Measurements from ENCODE around the gene CYGB.
"Not testable (repeated sequence)": the region's sequence is repeated elsewhere in the genome, so short reads cannot be mapped to it uniquely, and the experiment has no call there.

Gene CYGB

DNA sequence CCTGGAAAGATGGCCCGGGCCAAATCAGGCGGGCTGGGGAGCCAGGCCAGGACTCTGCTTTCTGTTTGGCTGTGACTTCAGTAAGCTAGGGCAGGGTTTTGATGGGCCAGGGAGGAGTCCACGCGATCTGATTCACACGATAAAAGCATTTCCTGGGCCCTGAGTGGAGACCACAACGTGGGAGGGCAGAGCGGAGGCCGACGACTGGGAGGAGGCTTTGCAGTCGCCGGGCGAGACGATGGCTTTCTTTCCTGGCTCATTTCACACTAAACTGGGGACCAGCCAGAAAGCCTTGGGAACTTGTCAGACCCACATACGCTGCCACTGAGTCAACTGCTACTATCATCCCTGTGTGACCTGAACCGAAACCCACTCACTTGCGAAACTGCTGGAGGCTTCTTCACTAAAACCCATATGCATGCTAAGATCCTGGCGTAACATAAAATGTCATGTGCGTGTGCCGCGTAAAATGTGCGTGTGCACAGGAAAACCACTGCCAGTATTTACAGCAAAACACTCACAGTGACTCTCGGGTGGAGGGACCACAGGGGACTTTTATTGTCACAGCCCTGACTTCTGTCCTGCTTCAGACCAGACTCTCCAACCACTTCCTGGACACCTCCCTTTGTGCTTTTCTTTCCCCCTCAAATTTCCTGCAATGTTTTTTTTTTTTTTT, 22.1 kb downstream of the CYGB start:
- peak; percentile 73 for DNase-seq (ENCODE audit: low read depth)
- peak overlapping the region; percentile 14 for H3K4me3 ChIP-seq (ENCODE audit: low read depth, low read length)
- TF ChIP-seq, protein P1, sequence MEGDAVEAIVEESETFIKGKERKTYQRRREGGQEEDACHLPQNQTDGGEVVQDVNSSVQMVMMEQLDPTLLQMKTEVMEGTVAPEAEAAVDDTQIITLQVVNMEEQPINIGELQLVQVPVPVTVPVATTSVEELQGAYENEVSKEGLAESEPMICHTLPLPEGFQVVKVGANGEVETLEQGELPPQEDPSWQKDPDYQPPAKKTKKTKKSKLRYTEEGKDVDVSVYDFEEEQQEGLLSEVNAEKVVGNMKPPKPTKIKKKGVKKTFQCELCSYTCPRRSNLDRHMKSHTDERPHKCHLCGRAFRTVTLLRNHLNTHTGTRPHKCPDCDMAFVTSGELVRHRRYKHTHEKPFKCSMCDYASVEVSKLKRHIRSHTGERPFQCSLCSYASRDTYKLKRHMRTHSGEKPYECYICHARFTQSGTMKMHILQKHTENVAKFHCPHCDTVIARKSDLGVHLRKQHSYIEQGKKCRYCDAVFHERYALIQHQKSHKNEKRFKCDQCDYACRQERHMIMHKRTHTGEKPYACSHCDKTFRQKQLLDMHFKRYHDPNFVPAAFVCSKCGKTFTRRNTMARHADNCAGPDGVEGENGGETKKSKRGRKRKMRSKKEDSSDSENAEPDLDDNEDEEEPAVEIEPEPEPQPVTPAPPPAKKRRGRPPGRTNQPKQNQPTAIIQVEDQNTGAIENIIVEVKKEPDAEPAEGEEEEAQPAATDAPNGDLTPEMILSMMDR (IDR thresholded peaks at IDR 0.05; ENCODE audit: low read depth, low read length): no peak
- TF ChIP-seq, protein P2, sequence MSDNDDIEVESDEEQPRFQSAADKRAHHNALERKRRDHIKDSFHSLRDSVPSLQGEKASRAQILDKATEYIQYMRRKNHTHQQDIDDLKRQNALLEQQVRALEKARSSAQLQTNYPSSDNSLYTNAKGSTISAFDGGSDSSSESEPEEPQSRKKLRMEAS (IDR thresholded peaks at IDR 0.05; ENCODE audit: low read depth, low read length): peak; percentile 32; the same call in 1 of the 2 replicates

DNA sequence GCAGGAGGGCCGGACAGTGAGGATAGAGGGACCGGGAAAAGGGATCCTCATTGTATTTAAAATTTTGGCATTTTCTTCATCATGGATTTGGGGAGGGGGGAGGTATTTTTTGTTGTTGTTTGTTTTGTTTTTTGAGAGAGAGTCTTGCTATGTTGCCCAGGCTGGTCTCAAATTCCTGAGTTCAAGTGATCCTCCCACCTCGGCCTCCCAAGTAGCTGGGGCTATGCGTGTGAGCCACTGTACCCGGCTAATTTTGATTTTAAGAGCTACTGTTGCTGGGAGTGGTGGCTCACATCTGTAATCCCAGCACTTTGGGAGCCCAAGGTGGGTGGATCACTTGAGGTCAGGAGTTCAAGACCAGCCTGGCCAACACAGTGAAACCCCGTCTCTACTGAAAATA, 23.2 kb downstream of the CYGB start:
- DNase-seq (ENCODE audit: low read depth); H3K4me3 ChIP-seq (ENCODE audit: low read depth, low read length): not testable (repeated sequence)

DNA sequence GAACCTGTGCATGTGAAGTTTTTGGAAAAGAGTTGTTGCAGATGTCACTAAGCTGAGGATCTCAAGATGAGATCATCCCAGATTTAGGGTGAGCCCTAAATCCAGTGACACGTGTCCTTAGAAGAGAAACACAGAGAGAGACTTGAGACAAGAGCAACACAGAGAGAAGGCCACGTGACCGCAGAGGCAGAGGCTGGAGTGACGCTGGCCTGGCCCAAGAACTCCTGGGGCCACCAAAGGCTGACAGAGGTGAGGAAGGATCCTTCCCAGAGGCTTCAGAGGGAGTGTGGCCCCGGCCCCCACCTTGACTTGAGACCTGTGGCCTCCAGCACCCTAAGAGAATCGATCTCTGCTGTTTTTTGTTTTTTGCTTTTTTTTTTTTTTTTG, 24.2 kb downstream of the CYGB start:
- TF ChIP-seq MYC (IDR thresholded peaks at IDR 0.05; ENCODE audit: low read depth, low read length) (no peak), POLR2A (IDR thresholded peaks at IDR 0.05; ENCODE audit: extremely low read depth, insufficient read length) (no peak)
- TF ChIP-seq, protein P1 (IDR thresholded peaks at IDR 0.05; ENCODE audit: low read depth, low read length): no peak
- TF ChIP-seq, protein P2 (IDR thresholded peaks at IDR 0.05; ENCODE audit: low read depth, low read length): no peak

DNA sequence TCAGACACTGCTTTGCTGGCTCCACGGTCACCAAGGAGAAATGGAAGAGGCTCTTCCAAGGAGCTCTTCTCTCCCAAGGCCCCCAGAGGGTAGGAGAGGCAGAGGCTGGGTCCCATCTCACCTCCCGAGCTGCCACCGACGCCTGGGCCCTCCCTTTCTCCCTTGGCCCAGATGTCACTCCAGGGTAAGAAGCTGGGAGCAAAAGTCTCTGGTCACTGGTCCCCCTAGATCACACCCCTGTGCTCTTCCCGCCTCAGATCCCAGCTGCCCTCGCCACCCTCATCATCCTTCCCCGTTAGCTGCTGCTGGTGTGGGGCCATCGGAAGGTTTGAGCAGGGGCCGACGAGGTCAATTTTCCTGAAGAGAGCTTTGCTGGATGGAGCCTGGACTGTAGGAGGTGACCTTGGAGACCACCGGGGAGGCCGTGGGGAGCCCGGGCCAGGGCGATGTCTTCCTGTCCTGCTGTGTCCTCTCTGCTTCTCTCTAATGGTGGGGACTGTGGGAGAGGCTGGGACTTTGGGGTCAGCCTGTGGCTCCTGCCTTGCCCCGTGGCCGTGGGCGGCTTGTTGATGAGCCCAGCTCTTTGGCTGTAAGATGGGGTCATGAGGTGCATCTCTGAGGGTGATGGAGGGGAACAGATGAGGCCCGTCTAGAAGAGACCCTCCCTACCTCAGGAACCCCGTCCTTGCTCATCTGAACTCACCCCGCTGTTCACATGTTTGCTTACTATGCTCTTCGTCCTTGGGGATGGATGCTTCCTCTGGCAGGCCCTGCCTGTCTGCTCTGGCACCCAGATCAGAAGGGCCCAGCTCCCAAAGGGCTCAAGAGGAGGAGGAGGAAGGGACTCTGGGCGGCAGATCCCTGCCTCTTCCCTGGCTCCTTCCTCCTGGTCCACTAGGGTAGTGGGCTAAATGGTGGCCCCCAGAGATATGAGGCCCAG, 24.9 kb downstream of the CYGB start:
- H3K4me3 ChIP-seq (ENCODE audit: low read depth, low read length): no peak overlapping the region
- TF ChIP-seq, protein P1 (IDR thresholded peaks at IDR 0.05; ENCODE audit: low read depth, low read length): no peak
- TF ChIP-seq POLR2A (IDR thresholded peaks at IDR 0.05; ENCODE audit: extremely low read depth, insufficient read length): no peak
- TF ChIP-seq MYC (IDR thresholded peaks at IDR 0.05; ENCODE audit: low read depth, low read length): no peak
- TF ChIP-seq, protein P2 (IDR thresholded peaks at IDR 0.05; ENCODE audit: low read depth, low read length): no peak
- no peak for DNase-seq (ENCODE audit: low read depth)

More for the DNA sequence above, 24.2 kb downstream of the CYGB start:
- no peak overlapping the region for H3K4me3 ChIP-seq (ENCODE audit: low read depth, low read length)
- no peak for DNase-seq (ENCODE audit: low read depth)

DNA sequence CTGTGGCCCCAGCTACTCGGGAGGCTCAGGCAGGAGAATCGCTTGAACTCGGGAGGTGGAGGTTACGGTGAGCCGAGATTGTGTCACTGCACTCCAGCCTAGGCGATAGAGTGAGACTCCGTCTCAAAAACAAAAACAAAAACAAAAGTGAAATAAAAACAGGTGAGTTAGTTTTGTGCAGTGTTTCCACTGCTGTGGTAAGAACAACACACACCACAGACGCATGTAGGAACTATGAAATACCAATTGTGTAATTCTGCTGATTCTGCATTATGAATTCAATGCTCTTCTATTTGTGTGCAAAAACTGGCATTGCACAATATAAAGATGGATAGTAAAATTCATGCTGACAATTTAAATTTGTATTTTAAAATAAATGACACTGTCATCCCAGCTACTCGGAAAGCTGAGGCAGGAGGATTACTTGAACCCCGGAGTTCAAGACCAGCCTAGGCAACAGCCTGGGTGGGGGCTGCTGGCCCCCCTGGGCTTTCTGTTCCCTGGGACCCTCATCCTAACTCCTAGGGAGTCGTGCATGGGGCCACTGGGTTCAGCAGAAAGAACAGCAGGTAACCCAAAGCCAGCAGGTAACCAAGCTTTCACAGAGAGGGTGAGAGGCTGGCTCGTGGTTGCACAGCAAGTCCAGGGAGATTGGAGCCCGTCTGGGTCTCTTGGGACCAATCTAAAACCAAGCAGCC, 25.7 kb downstream of the CYGB start:
- peak; percentile 38 for DNase-seq (ENCODE audit: low read depth)
- no peak overlapping the region for H3K4me3 ChIP-seq (ENCODE audit: low read depth, low read length)
- peak; percentile 34; the same call in 1 of the 2 replicates for TF ChIP-seq MYC (IDR thresholded peaks at IDR 0.05; ENCODE audit: low read depth, low read length)
- TF ChIP-seq, protein P1 (IDR thresholded peaks at IDR 0.05; ENCODE audit: low read depth, low read length): no peak

DNA sequence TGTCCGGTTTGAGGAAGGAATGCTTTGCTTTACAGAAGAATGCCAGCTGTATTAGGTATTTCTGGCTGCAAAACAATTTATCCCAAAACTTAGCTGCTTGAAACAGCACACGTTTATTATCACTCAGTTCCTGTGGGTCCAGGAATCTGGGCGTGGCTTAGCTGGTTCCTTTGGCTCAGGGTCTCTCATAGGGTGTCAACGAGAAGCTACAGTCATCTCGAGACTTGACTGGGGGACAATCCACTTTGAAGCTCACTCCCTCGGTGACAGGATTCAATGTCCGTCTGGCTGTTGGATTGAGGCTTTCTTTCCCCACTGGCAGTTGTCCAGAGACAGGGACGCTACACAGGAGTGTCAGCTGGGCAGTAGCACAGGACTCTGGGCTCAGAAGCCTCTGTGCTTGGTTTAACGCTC, 26.7 kb downstream of the CYGB start:
- H3K4me3 ChIP-seq (ENCODE audit: low read depth, low read length): no peak overlapping the region
- TF ChIP-seq, protein P1 (IDR thresholded peaks at IDR 0.05; ENCODE audit: low read depth, low read length): no peak
- TF ChIP-seq MYC (IDR thresholded peaks at IDR 0.05; ENCODE audit: low read depth, low read length) (no peak), POLR2A (IDR thresholded peaks at IDR 0.05; ENCODE audit: extremely low read depth, insufficient read length) (no peak)
- TF ChIP-seq, protein P2 (IDR thresholded peaks at IDR 0.05; ENCODE audit: low read depth, low read length): no peak
- DNase-seq (ENCODE audit: low read depth): no peak

DNA sequence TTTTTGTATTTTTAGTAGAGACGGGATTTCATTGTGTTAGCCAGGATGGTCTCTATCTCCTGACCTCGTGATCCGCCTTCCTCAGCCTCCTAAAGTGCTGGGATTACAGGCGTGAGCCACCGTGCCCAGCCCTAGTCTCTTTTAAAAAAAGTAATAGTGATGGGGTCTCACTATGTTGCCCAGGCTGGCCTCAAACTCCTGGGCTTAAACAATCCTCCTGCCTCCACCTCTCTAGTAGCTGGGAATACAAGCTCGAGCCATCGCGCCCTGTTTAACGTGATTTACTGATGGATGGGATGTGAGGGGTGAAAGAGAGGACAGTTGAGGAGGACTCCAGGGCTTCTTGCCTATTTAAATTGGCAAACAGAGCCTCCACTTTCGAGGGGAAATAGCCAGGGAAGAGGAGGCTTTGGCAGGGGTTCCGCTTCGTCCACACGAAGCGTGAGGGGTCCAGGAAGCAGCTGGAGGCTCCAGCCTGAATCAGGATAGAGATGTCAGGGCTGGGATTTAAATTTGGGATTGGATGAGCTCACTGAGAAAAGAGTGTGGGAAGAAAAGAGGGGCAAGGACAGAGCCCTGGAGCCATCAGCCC, 28.9 kb downstream of the CYGB start:
- H3K4me3 ChIP-seq (ENCODE audit: low read depth, low read length); DNase-seq (ENCODE audit: low read depth): not testable (repeated sequence)
